ENCODE measurements around the gene MYPOP. TPM values are rescaled to one million over a fixed set of nuclear protein-coding genes. Genes with fewer than 3 reads are reported as not detected.

MYPOP gene
- total and polyA plus RNA-seq, 10 of the 15 experiments (the other 5 are each of a cell fraction or from before 2014, with no cell fraction given): 0.47 to 9.4 (median 1.4) TPM

DNA sequence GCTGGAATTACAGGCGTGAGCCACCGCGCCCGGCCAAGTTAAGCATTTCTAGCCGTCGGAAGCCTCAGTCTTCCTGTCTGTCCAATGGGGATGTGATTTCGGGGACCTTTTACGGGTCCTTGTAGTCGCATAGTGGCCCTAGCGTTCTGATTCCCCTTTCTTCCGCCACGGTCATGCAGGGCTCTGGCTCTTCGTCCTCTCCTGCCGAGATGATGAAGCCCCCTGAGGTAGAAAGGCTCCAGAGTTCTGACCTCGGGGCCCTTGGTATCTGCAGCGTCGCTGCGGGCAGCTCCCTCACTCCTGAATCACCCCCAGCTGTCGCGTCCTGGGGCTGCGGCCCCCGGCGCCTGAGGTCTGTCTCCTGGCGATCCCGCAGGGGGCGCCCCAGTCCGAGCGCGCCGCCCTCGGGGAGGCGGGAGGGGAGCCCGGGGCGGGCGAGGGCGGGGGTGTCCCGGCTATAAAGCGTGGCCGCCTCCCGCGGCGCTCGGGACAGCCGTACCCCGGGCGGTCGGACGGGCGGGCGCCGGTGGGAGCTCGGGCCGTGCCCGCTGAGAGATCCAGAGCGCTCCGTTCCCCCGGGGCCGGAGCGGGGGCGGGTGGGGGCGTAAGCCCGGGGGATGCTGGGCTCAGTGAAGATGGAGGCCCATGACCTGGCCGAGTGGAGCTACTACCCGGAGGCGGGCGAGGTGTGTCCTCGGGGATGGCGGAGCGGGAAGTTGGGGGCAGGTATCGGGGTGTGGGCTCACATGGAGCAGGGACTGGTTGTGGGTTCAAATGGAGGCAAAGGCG is 38.4 kb downstream of the MYPOP start, which contains the start of gene FOXA3 (continued):
- no peak for TF ChIP-seq RELA (IDR thresholded peaks at IDR 0.05; ENCODE audit: borderline replicate concordance, partially characterized antibody)
- peak; percentile 34; the same call in 1 of the 2 replicates for TF ChIP-seq RUNX3 (IDR thresholded peaks at IDR 0.05; ENCODE audit: low read length)
- no peak for TF ChIP-seq POU2F2 (IDR thresholded peaks at IDR 0.05; ENCODE audit: borderline replicate concordance, low read depth, low read length)
- TF ChIP-seq MEF2B (IDR thresholded peaks at IDR 0.05; ENCODE audit: partially characterized antibody, poor library complexity, severe bottlenecking): peak; percentile 18
- no peak for TF ChIP-seq YY1 (IDR thresholded peaks at IDR 0.05; ENCODE audit: low read depth, low read length)
- 0 out of 2 replicates have a peak, but pooled peaks have one; percentile 5 for TF ChIP-seq NBN (IDR thresholded peaks at IDR 0.05)
- peak; percentile 38; the same call in 1 of the 2 replicates for TF ChIP-seq POLR2A (IDR thresholded peaks at IDR 0.05; ENCODE audit: low read depth, low read length)
- TF ChIP-seq HDAC2 (IDR thresholded peaks at IDR 0.05): peak; percentile 70; the same call in 1 of the 2 replicates
- TF ChIP-seq, protein P1, sequence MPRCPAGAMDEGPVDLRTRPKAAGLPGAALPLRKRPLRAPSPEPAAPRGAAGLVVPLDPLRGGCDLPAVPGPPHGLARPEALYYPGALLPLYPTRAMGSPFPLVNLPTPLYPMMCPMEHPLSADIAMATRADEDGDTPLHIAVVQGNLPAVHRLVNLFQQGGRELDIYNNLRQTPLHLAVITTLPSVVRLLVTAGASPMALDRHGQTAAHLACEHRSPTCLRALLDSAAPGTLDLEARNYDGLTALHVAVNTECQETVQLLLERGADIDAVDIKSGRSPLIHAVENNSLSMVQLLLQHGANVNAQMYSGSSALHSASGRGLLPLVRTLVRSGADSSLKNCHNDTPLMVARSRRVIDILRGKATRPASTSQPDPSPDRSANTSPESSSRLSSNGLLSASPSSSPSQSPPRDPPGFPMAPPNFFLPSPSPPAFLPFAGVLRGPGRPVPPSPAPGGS (IDR thresholded peaks at IDR 0.05; ENCODE audit: borderline replicate concordance, insufficient read depth, low read depth, low read length, poor library complexity, severe bottlenecking): peak; percentile 17
- TF ChIP-seq ZNF24 (IDR thresholded peaks at IDR 0.05): 0 out of 2 replicates have a peak, but pooled peaks have one; percentile 26

All from GM12878 (cell line).